Measurements from ENCODE around the gene NUP214.

The NUP214 gene

GRCh38 chr9:131217331-131218031 is 92.1 kb downstream of the NUP214 start:
- Histone ChIP-seq H3K4me1 (peaks cover 0 to 16% (median 4%) of the 10 kb centered on the region in 4 donors), H3K27ac (peak overlapping the region in 1 of 2 donors; percentile 38), H3K27me3 (no peaks in the 10 kb centered on the region), H3K36me3 (peaks cover 6 to 67% (median 12%) of the 10 kb centered on the region in 3 donors), H3K9me3 (no peaks in the 10 kb centered on the region), H3K4me3 (no peak overlapping the region)
- intact Hi-C loops (cut with DNase I; ENCODE audit: low total_unique reads): no loop called here
- TF ChIP-seq CTCF (IDR thresholded peaks at IDR 0.05): no peak
- no peak for DNase-seq

- DNase-seq: no peak
- H3K36me3 ChIP-seq: peaks cover 4 to 72% (median 7%) of the 10 kb centered on the region in 3 donors
- no peak overlapping the region for H3K27ac ChIP-seq
- H3K27me3 ChIP-seq: no peaks in the 10 kb centered on the region
- TF ChIP-seq CTCF (IDR thresholded peaks at IDR 0.05): no peak
- H3K4me3 ChIP-seq: no peak overlapping the region
- H3K9me3 ChIP-seq: no peaks in the 10 kb centered on the region
- intact Hi-C loops (cut with DNase I; ENCODE audit: low total_unique reads): no loop called here
- H3K4me1 ChIP-seq: peaks cover 0 to 16% (median 4%) of the 10 kb centered on the region in 4 donors
These were observed 93.0 kb downstream of the NUP214 start for GRCh38 chr9:131218370-131218769.

- Histone ChIP-seq H3K36me3 (peaks cover 10 to 69% (median 14%) of the 10 kb centered on the region in 3 donors), H3K4me1 (peaks cover 0 to 16% (median 4%) of the 10 kb centered on the region in 4 donors), H3K9me3 (no peaks in the 10 kb centered on the region), H3K4me3 (no peak overlapping the region), H3K27ac (no peak overlapping the region), H3K27me3 (no peaks in the 10 kb centered on the region)
- TF ChIP-seq CTCF (IDR thresholded peaks at IDR 0.05): no peak
- no peak for DNase-seq
- intact Hi-C loops (cut with DNase I; ENCODE audit: low total_unique reads): no loop called here
These were observed 95.1 kb downstream of the NUP214 start for GRCh38 chr9:131220485-131220884.

- H3K27me3 ChIP-seq: no peaks in the 10 kb centered on the region
- peaks cover 10 to 67% (median 14%) of the 10 kb centered on the region in 3 donors for H3K36me3 ChIP-seq
- intact Hi-C loops (cut with DNase I; ENCODE audit: low total_unique reads): no loop called here
- H3K4me1 ChIP-seq: peaks cover 0 to 4% (median 0%) of the 10 kb centered on the region in 4 donors
- H3K9me3 ChIP-seq: no peaks in the 10 kb centered on the region
- no peak for DNase-seq
- H3K27ac ChIP-seq: no peak overlapping the region
- TF ChIP-seq CTCF (IDR thresholded peaks at IDR 0.05): no peak
- H3K4me3 ChIP-seq: no peak overlapping the region
These were observed 97.1 kb downstream of the NUP214 start for GRCh38 chr9:131222460-131222859.

GRCh38 chr9:131226226-131226625 is 100.8 kb downstream of the NUP214 start:
- H3K36me3 ChIP-seq: peaks cover 26 to 66% (median 27%) of the 10 kb centered on the region in 3 donors
- H3K9me3 ChIP-seq: no peaks in the 10 kb centered on the region
- no peak for DNase-seq
- H3K27me3 ChIP-seq: no peaks in the 10 kb centered on the region
- TF ChIP-seq CTCF (IDR thresholded peaks at IDR 0.05): no peak
- no peaks in the 10 kb centered on the region for H3K4me1 ChIP-seq
- no peak overlapping the region for H3K27ac ChIP-seq
- no peak overlapping the region for H3K4me3 ChIP-seq
- intact Hi-C loops (cut with DNase I; ENCODE audit: low total_unique reads): no loop called here
